ENCODE measurements around the gene PHRF1. TPM values are rescaled to one million over a fixed set of nuclear protein-coding genes. Genes with fewer than 3 reads are reported as not detected.

Gene PHRF1
- total and polyA plus RNA-seq, 4 donors, result 2.4 to 25.2 (median 18.8) TPM

GRCh38 chr11:614623-615503 is 38.6 kb downstream of the PHRF1 start:
- Histone ChIP-seq H3K27ac (ENCODE audit: low read depth in 1 of 2, low read length in 2 of 2) (peak overlapping the region; percentile 80 to 98), H3K4me3 (ENCODE audit: low read depth in 1 of 3, low read length in 3 of 3) (peak overlapping the region; percentile 68 to 91 (median 70)), H3K27me3 (ENCODE audit: control insufficient read depth in 4 of 4, insufficient read depth in 4 of 4, low read length in 3 of 4) (no peaks in the 10 kb centered on the region), H3K36me3 (ENCODE audit: control insufficient read depth in 4 of 4, insufficient read depth in 3 of 4, low read depth in 1 of 4, low read length in 3 of 4) (peaks cover 3 to 24% (median 11%) of the 10 kb centered on the region in 4 donors), H3K9me3 (ENCODE audit: control insufficient read depth in 4 of 4, low read length in 3 of 4) (no peaks in the 10 kb centered on the region), H3K9ac (ENCODE audit: low read depth in 1 of 2, low read length in 2 of 2) (peak overlapping the region; percentile 51 to 96), H3K4me1 (ENCODE audit: control insufficient read depth in 4 of 4, insufficient read depth in 4 of 4, low read length in 3 of 4) (peaks cover 20 to 66% (median 56%) of the 10 kb centered on the region in 4 donors)
- WGBS, result 24% methylated on average over 68 of the region's 68 CpGs
- TF ChIP-seq HNF4A (conservative IDR thresholded peaks at IDR 0.05) (peak; percentile 32 to 54), ZBTB33 (IDR thresholded peaks at IDR 0.05) (no peak), SP1 (IDR thresholded peaks at IDR 0.05) (peak; percentile 79), JUND (IDR thresholded peaks at IDR 0.05) (no peak), TAF1 (conservative IDR thresholded peaks at IDR 0.05) (no peak), RXRA (IDR thresholded peaks at IDR 0.05) (peak; percentile 81 to 83), RAD21 (IDR thresholded peaks at IDR 0.05) (peak in 1 of 2 donors; percentile 29), MAX (IDR thresholded peaks at IDR 0.05) (peak; percentile 26)
- no peak for DNase-seq (ENCODE audit: low spot score)

GRCh38 chr11:615504-616319 is 39.4 kb downstream of the PHRF1 start, which contains the start of gene IRF7:
Gene IRF7 (minus strand): TSS chr11:615950. CDS start chr11:615364, 586 bp downstream.
- TF ChIP-seq FOXA1 (IDR thresholded peaks at IDR 0.05) (no peak), SP1 (IDR thresholded peaks at IDR 0.05) (peak; percentile 75), MAX (IDR thresholded peaks at IDR 0.05) (no peak), RXRA (IDR thresholded peaks at IDR 0.05) (peak; percentile 44 to 61), NR2F2 (IDR thresholded peaks at IDR 0.05) (peak; percentile 31), RAD21 (IDR thresholded peaks at IDR 0.05) (peak; percentile 46), HNF4A (conservative IDR thresholded peaks at IDR 0.05) (peak; percentile 16 to 39), YY1 (IDR thresholded peaks at IDR 0.05) (peak; percentile 90), EGR1 (IDR thresholded peaks at IDR 0.05; ENCODE audit: low read depth in 2 of 2) (peak in 1 of 2 donors; percentile 68), FOXA2 (IDR thresholded peaks at IDR 0.05) (no peak), TAF1 (conservative IDR thresholded peaks at IDR 0.05) (peak; percentile 78), JUND (IDR thresholded peaks at IDR 0.05) (no peak), GABPA (IDR thresholded peaks at IDR 0.05 in 1 of 2, conservative IDR thresholded peaks at IDR 0.05 in 1 of 2) (peak in 1 of 2 donors; percentile 82)
- TF ChIP-seq, protein P1, sequence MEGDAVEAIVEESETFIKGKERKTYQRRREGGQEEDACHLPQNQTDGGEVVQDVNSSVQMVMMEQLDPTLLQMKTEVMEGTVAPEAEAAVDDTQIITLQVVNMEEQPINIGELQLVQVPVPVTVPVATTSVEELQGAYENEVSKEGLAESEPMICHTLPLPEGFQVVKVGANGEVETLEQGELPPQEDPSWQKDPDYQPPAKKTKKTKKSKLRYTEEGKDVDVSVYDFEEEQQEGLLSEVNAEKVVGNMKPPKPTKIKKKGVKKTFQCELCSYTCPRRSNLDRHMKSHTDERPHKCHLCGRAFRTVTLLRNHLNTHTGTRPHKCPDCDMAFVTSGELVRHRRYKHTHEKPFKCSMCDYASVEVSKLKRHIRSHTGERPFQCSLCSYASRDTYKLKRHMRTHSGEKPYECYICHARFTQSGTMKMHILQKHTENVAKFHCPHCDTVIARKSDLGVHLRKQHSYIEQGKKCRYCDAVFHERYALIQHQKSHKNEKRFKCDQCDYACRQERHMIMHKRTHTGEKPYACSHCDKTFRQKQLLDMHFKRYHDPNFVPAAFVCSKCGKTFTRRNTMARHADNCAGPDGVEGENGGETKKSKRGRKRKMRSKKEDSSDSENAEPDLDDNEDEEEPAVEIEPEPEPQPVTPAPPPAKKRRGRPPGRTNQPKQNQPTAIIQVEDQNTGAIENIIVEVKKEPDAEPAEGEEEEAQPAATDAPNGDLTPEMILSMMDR (IDR thresholded peaks at IDR 0.05; ENCODE audit: low read depth, low read length, missing input control), result no peak
- TF ChIP-seq, protein P2, sequence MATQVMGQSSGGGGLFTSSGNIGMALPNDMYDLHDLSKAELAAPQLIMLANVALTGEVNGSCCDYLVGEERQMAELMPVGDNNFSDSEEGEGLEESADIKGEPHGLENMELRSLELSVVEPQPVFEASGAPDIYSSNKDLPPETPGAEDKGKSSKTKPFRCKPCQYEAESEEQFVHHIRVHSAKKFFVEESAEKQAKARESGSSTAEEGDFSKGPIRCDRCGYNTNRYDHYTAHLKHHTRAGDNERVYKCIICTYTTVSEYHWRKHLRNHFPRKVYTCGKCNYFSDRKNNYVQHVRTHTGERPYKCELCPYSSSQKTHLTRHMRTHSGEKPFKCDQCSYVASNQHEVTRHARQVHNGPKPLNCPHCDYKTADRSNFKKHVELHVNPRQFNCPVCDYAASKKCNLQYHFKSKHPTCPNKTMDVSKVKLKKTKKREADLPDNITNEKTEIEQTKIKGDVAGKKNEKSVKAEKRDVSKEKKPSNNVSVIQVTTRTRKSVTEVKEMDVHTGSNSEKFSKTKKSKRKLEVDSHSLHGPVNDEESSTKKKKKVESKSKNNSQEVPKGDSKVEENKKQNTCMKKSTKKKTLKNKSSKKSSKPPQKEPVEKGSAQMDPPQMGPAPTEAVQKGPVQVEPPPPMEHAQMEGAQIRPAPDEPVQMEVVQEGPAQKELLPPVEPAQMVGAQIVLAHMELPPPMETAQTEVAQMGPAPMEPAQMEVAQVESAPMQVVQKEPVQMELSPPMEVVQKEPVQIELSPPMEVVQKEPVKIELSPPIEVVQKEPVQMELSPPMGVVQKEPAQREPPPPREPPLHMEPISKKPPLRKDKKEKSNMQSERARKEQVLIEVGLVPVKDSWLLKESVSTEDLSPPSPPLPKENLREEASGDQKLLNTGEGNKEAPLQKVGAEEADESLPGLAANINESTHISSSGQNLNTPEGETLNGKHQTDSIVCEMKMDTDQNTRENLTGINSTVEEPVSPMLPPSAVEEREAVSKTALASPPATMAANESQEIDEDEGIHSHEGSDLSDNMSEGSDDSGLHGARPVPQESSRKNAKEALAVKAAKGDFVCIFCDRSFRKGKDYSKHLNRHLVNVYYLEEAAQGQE (IDR thresholded peaks at IDR 0.05), result peak; percentile 76
- 6% methylated on average over 66 of the region's 66 CpGs for WGBS
- H3K9ac ChIP-seq (ENCODE audit: low read depth in 1 of 2, low read length in 2 of 2), result peak within 1 kb of the TSS; percentile 51 to 96
- peak within 1 kb of the TSS; percentile 68 to 91 (median 70) for H3K4me3 ChIP-seq (ENCODE audit: low read depth in 1 of 3, low read length in 3 of 3)
- peak within 1 kb of the TSS; percentile 80 to 98 for H3K27ac ChIP-seq (ENCODE audit: low read depth in 1 of 2, low read length in 2 of 2)
- H3K27me3 ChIP-seq (ENCODE audit: control insufficient read depth in 4 of 4, insufficient read depth in 4 of 4, low read length in 3 of 4), result no peaks in the 10 kb centered on the region
- peaks cover 15 to 58% (median 47%) of the 10 kb centered on the region in 4 donors for H3K4me1 ChIP-seq (ENCODE audit: control insufficient read depth in 4 of 4, insufficient read depth in 4 of 4, low read length in 3 of 4)
- no peaks in the 10 kb centered on the region for H3K9me3 ChIP-seq (ENCODE audit: control insufficient read depth in 4 of 4, low read length in 3 of 4)
- H3K36me3 ChIP-seq (ENCODE audit: control insufficient read depth in 4 of 4, insufficient read depth in 3 of 4, low read depth in 1 of 4, low read length in 3 of 4), result peaks cover 3 to 19% (median 11%) of the 10 kb centered on the region in 4 donors
- DNase-seq (ENCODE audit: low spot score), result peak; percentile 88
